ENCODE measurements around the gene MEP1A. TPM values are rescaled to one million over a fixed set of nuclear protein-coding genes. Genes with fewer than 3 reads are reported as not detected.

Gene MEP1A
- total and polyA plus RNA-seq, 2 donors (not counting 1 experiment from before 2014, with no cell fraction given) = not detected

DNA sequence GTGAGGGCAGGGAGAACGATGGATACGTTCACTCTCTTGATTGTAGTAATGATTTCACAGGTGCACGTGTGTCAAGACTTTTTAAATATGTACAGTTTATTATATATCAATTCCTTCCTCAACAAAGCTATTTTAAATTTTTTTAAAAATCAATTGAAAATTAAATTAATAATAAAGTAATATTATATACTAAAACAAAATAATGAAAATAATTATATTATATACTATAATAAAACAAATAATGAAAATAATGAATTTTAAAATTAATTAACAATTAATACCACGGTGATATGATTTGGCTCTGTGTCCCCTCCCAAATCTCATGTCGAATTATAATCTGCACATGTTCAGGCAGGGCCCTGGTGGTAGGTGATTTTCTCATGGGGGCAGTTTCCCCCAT lies 85.8 kb downstream of the MEP1A start:
- CTCF ChIA-PET = no interaction called here
- POLR2A ChIA-PET = no interaction called here
- intact Hi-C loops (cut with micrococcal nuclease) = no loop called here
- H3K9me3 Mint-ChIP-seq (ENCODE audit: insufficient read depth) = no peaks in the 10 kb centered on the region
- no CpG with 5 or more reads among the region's 5 CpGs for WGBS (ENCODE audit: insufficient coverage)
- H3K9ac ChIP-seq (ENCODE audit: low read length) = no peak overlapping the region
- no peaks in the 10 kb centered on the region for H3K27me3 ChIP-seq (replicated peaks in 1 of 4; ENCODE audit: control extremely low read depth in 1 of 4, control insufficient read depth in 3 of 4, insufficient read depth in 4 of 4, low read length in 3 of 4)
- H3K9me3 ChIP-seq (ENCODE audit: control extremely low read depth in 1 of 3, control insufficient read depth in 2 of 3, insufficient read depth in 1 of 3, low read length in 2 of 3) = no peaks in the 10 kb centered on the region
- H4K20me1 ChIP-seq (ENCODE audit: control insufficient read depth, insufficient read depth, low read length, poor library complexity, severe bottlenecking) = no peaks in the 10 kb centered on the region
- H3K4me2 ChIP-seq (replicated peaks; ENCODE audit: low read depth, low read length, poor library complexity, severe bottlenecking) = no peak overlapping the region
- H3K27ac ChIP-seq (ENCODE audit: low read length in 2 of 2) = no peak overlapping the region
- no peak for TF ChIP-seq EZH2 (IDR thresholded peaks at IDR 0.05; ENCODE audit: borderline replicate concordance, insufficient read depth, low read depth, low read length, poor library complexity, severe bottlenecking)
- TF ChIP-seq, protein P1, sequence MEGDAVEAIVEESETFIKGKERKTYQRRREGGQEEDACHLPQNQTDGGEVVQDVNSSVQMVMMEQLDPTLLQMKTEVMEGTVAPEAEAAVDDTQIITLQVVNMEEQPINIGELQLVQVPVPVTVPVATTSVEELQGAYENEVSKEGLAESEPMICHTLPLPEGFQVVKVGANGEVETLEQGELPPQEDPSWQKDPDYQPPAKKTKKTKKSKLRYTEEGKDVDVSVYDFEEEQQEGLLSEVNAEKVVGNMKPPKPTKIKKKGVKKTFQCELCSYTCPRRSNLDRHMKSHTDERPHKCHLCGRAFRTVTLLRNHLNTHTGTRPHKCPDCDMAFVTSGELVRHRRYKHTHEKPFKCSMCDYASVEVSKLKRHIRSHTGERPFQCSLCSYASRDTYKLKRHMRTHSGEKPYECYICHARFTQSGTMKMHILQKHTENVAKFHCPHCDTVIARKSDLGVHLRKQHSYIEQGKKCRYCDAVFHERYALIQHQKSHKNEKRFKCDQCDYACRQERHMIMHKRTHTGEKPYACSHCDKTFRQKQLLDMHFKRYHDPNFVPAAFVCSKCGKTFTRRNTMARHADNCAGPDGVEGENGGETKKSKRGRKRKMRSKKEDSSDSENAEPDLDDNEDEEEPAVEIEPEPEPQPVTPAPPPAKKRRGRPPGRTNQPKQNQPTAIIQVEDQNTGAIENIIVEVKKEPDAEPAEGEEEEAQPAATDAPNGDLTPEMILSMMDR (IDR thresholded peaks at IDR 0.05) = no peak
- peaks cover 10% of the 10 kb centered on the region for H3K27me3 Mint-ChIP-seq
- no peaks in the 10 kb centered on the region for H3K4me1 Mint-ChIP-seq
- no peak overlapping the region for H3K4me3 Mint-ChIP-seq
- no peak for DNase-seq
- H3K79me2 ChIP-seq (ENCODE audit: control insufficient read depth, insufficient read depth, low read length) = no peaks in the 10 kb centered on the region
- no peaks in the 10 kb centered on the region for H3K36me3 ChIP-seq (replicated peaks in 1 of 2; ENCODE audit: control extremely low read depth in 1 of 2, control insufficient read depth in 1 of 2, extremely low read depth in 1 of 2, insufficient read depth in 2 of 2, low read length in 1 of 2)
- H3K4me3 ChIP-seq (ENCODE audit: control extremely low read depth in 1 of 5, extremely low read depth in 1 of 5, insufficient read depth in 1 of 5, low read depth in 2 of 5, low read length in 4 of 5) = no peak overlapping the region
- no peak for ATAC-seq (ENCODE audit: low read depth)
- no peaks in the 10 kb centered on the region for H3K4me1 ChIP-seq (ENCODE audit: control insufficient read depth in 2 of 2, insufficient read depth in 2 of 2, low read length in 2 of 2)
- H3K27ac Mint-ChIP-seq = no peak overlapping the region
- no peak overlapping the region for H2AFZ ChIP-seq (ENCODE audit: insufficient read depth, low read depth, low read length, poor library complexity, severe bottlenecking)

DNA sequence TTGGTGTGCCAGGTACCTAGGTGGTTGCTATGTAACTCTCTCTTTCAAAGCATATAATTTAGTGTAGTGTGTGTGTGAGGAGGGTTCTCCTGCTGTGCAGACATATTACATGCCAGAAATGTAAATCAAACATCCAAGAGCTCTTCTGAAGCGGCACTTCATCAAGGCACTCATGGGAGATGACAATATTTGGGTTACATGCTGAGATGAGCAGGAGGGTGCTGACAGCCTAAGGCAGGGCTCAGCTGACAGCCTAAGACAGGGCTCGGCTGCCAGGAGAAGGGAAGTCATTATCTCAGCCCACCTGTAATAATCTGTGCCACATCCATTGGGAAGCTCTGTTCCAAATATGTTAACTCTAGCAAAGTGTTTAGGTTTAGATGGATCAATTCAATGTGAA lies 89.5 kb downstream of the MEP1A start:
- Mint-ChIP-seq H3K4me3 (no peak overlapping the region), H3K27ac (no peak overlapping the region), H3K27me3 (peaks cover 3% of the 10 kb centered on the region), H3K9me3 (ENCODE audit: insufficient read depth) (no peaks in the 10 kb centered on the region), H3K4me1 (no peaks in the 10 kb centered on the region)
- Histone ChIP-seq H3K36me3 (replicated peaks in 1 of 2; ENCODE audit: control extremely low read depth in 1 of 2, control insufficient read depth in 1 of 2, extremely low read depth in 1 of 2, insufficient read depth in 2 of 2, low read length in 1 of 2) (no peaks in the 10 kb centered on the region), H3K27ac (ENCODE audit: low read length in 2 of 2) (no peak overlapping the region), H3K9me3 (ENCODE audit: control extremely low read depth in 1 of 3, control insufficient read depth in 2 of 3, insufficient read depth in 1 of 3, low read length in 2 of 3) (no peaks in the 10 kb centered on the region), H3K4me1 (ENCODE audit: control insufficient read depth in 2 of 2, insufficient read depth in 2 of 2, low read length in 2 of 2) (no peaks in the 10 kb centered on the region), H3K4me3 (ENCODE audit: control extremely low read depth in 1 of 5, extremely low read depth in 1 of 5, insufficient read depth in 1 of 5, low read depth in 2 of 5, low read length in 4 of 5) (no peak overlapping the region), H3K79me2 (ENCODE audit: control insufficient read depth, insufficient read depth, low read length) (no peaks in the 10 kb centered on the region), H4K20me1 (ENCODE audit: control insufficient read depth, insufficient read depth, low read length, poor library complexity, severe bottlenecking) (no peaks in the 10 kb centered on the region), H2AFZ (ENCODE audit: insufficient read depth, low read depth, low read length, poor library complexity, severe bottlenecking) (no peak overlapping the region), H3K9ac (ENCODE audit: low read length) (no peak overlapping the region), H3K27me3 (replicated peaks in 1 of 4; ENCODE audit: control extremely low read depth in 1 of 4, control insufficient read depth in 3 of 4, insufficient read depth in 4 of 4, low read length in 3 of 4) (no peaks in the 10 kb centered on the region), H3K4me2 (replicated peaks; ENCODE audit: low read depth, low read length, poor library complexity, severe bottlenecking) (no peak overlapping the region)
- ATAC-seq (ENCODE audit: low read depth) (no peak), DNase-seq (no peak)
- WGBS (ENCODE audit: insufficient coverage) = 100% methylated on average over 1 of the region's 2 CpGs
- intact Hi-C loops (cut with micrococcal nuclease) = no loop called here
- ChIA-PET CTCF (no interaction called here), POLR2A (no interaction called here)
- TF ChIP-seq, protein P1 (IDR thresholded peaks at IDR 0.05) = no peak
- TF ChIP-seq EZH2 (IDR thresholded peaks at IDR 0.05; ENCODE audit: borderline replicate concordance, insufficient read depth, low read depth, low read length, poor library complexity, severe bottlenecking) = no peak
